ENCODE measurements around the gene CNTNAP1. TPM values are rescaled to one million over a fixed set of nuclear protein-coding genes. Genes with fewer than 3 reads are reported as not detected.

CNTNAP1 gene
- total RNA-seq, 1 experiment from 2014 or later, result 7.7 TPM

GRCh38 chr17:42725143-42725542 lies 42.8 kb downstream of the CNTNAP1 start:
- Histone ChIP-seq H3K4ac (ENCODE audit: low read depth, low read length) (no peak overlapping the region), H3T11ph (ENCODE audit: low read length) (no peak overlapping the region), H4K20me1 (ENCODE audit: control insufficient read depth, insufficient read depth, insufficient read length) (no peaks in the 10 kb centered on the region), H3K4me2 (ENCODE audit: insufficient read depth, insufficient read length, low read length) (no peak overlapping the region), H3K4me1 (ENCODE audit: insufficient read depth, low read length) (no peaks in the 10 kb centered on the region), H3K9ac (ENCODE audit: extremely low read depth, insufficient read length, low read length) (no peak overlapping the region), H3K27me3 (ENCODE audit: insufficient read depth, low read length) (no peaks in the 10 kb centered on the region), H2BK5ac (ENCODE audit: insufficient read length, low read length) (no peak overlapping the region), H2BK12ac (ENCODE audit: insufficient read length, low read depth, low read length) (no peak overlapping the region), H2BK20ac (ENCODE audit: low read depth, low read length, poor library complexity, severe bottlenecking) (no peak overlapping the region), H3K18ac (ENCODE audit: insufficient read length, low read depth, low read length) (no peak overlapping the region), H3K79me1 (ENCODE audit: insufficient read depth, low read depth, low read length, poor library complexity, severe bottlenecking) (no peaks in the 10 kb centered on the region), H3K27ac (ENCODE audit: insufficient read length, low read depth, low read length) (no peak overlapping the region), H3K23ac (ENCODE audit: insufficient read length, low read depth, low read length) (no peak overlapping the region), H2BK15ac (ENCODE audit: low read depth, low read length) (no peak overlapping the region), H2AFZ (ENCODE audit: low read length) (no peak overlapping the region), H4K5ac (ENCODE audit: insufficient read length, low read depth, low read length) (no peak overlapping the region), H4K91ac (ENCODE audit: insufficient read length, low read depth, low read length) (no peak overlapping the region), H3K79me2 (ENCODE audit: insufficient read depth, low read length) (no peaks in the 10 kb centered on the region), H3K14ac (ENCODE audit: insufficient read depth, low read length) (no peak overlapping the region), H2BK120ac (ENCODE audit: low read depth, low read length, poor library complexity, severe bottlenecking) (no peak overlapping the region), H4K8ac (replicated peaks; ENCODE audit: insufficient read length, low read depth, low read length) (no peak overlapping the region), H2AK5ac (ENCODE audit: insufficient read length, low read length) (no peak overlapping the region), H3K23me2 (ENCODE audit: insufficient read length, low read depth, low read length, poor library complexity, severe bottlenecking) (no peaks in the 10 kb centered on the region), H3K9me3 (ENCODE audit: control insufficient read depth, low read depth, low read length) (no peaks in the 10 kb centered on the region), H3K56ac (ENCODE audit: insufficient read length, low read depth, low read length) (no peak overlapping the region)
- Mint-ChIP-seq H3K27ac (no peak overlapping the region), H3K4me3 (no peak overlapping the region), H3K36me3 (ENCODE audit: insufficient read depth in 1 of 3, low read depth in 3 of 3) (peaks cover 10 to 48% (median 46%) of the 10 kb centered on the region in 3 experiments; a peak in 6 of 7 replicates), H3K9me3 (no peaks in the 10 kb centered on the region), H3K27me3 (ENCODE audit: low read depth) (no peaks in the 10 kb centered on the region), H3K4me1 (no peaks in the 10 kb centered on the region)
- TF ChIP-seq, protein P1, sequence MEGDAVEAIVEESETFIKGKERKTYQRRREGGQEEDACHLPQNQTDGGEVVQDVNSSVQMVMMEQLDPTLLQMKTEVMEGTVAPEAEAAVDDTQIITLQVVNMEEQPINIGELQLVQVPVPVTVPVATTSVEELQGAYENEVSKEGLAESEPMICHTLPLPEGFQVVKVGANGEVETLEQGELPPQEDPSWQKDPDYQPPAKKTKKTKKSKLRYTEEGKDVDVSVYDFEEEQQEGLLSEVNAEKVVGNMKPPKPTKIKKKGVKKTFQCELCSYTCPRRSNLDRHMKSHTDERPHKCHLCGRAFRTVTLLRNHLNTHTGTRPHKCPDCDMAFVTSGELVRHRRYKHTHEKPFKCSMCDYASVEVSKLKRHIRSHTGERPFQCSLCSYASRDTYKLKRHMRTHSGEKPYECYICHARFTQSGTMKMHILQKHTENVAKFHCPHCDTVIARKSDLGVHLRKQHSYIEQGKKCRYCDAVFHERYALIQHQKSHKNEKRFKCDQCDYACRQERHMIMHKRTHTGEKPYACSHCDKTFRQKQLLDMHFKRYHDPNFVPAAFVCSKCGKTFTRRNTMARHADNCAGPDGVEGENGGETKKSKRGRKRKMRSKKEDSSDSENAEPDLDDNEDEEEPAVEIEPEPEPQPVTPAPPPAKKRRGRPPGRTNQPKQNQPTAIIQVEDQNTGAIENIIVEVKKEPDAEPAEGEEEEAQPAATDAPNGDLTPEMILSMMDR (conservative IDR thresholded peaks at IDR 0.05), result no peak
- no CpG with 5 or more reads among the region's 6 CpGs for WGBS (ENCODE audit: extremely low coverage, insufficient read length, low lambda C conversion rate)
- no peak for DNase-seq

All from H9 (cell line).